ENCODE results near the gene TNFSF13. TPM values are rescaled to one million over a fixed set of nuclear protein-coding genes. Genes with fewer than 3 reads are reported as not detected.
A peak's percentile ranks its signal among the peaks of the same experiment; 100 is the strongest.

Gene TNFSF13
- total RNA-seq, 1 donor from 2014 or later, result 1.7 TPM

DNA sequence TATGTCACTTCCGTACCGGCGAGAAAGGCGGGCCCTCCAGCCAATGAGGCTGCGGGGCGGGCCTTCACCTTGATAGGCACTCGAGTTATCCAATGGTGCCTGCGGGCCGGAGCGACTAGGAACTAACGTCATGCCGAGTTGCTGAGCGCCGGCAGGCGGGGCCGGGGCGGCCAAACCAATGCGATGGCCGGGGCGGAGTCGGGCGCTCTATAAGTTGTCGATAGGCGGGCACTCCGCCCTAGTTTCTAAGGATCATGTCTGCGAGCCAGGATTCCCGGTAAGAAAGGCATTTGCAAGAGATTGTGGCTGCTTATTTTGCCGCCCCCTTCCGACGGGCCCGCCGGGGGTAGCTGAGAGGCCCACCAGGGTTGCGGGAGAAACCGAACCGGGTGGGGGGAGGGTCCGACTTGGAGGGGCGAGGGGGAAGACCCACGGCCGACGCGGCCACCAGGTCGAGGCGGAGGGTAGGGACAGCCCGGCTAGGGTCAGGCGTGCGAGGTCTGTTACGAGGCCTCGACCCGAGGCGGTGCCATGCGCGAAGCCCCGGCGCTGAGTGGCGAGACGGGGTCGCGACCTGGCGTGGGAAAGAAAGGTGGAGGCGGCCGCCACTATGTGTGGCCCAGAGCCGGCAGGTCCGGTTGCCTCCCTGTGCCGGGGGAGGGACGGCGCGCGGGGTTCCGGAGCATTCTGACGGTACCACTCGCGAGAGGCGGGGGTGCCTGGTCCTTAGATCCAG, 14.2 kb downstream of the TNFSF13 start:
- DNase-seq (ENCODE audit: low spot score), result peak; percentile 100
- H3K27ac Mint-ChIP-seq (ENCODE audit: unreplicated experiment), result peak overlapping the region; percentile 98
- no peaks in the 10 kb centered on the region for H3K27me3 Mint-ChIP-seq (ENCODE audit: low read depth)
- peaks cover 45% of the 10 kb centered on the region for H3K4me1 Mint-ChIP-seq (ENCODE audit: low read depth)
- H3K36me3 Mint-ChIP-seq (ENCODE audit: low read depth), result peaks cover 46% of the 10 kb centered on the region
- peak overlapping the region; percentile 94 for H3K4me3 Mint-ChIP-seq (ENCODE audit: unreplicated experiment)
- TF ChIP-seq, protein P1, sequence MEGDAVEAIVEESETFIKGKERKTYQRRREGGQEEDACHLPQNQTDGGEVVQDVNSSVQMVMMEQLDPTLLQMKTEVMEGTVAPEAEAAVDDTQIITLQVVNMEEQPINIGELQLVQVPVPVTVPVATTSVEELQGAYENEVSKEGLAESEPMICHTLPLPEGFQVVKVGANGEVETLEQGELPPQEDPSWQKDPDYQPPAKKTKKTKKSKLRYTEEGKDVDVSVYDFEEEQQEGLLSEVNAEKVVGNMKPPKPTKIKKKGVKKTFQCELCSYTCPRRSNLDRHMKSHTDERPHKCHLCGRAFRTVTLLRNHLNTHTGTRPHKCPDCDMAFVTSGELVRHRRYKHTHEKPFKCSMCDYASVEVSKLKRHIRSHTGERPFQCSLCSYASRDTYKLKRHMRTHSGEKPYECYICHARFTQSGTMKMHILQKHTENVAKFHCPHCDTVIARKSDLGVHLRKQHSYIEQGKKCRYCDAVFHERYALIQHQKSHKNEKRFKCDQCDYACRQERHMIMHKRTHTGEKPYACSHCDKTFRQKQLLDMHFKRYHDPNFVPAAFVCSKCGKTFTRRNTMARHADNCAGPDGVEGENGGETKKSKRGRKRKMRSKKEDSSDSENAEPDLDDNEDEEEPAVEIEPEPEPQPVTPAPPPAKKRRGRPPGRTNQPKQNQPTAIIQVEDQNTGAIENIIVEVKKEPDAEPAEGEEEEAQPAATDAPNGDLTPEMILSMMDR (IDR thresholded peaks at IDR 0.05), result no peak
- no peaks in the 10 kb centered on the region for H3K9me3 Mint-ChIP-seq (ENCODE audit: low read depth)

- DNase-seq (ENCODE audit: low spot score), result no peak
- Mint-ChIP-seq H3K36me3 (ENCODE audit: low read depth) (peaks cover 51% of the 10 kb centered on the region), H3K27me3 (ENCODE audit: low read depth) (no peaks in the 10 kb centered on the region)
Measured at GRCh38 chr17:7573324-7574080, 15.0 kb downstream of the TNFSF13 start.

DNA sequence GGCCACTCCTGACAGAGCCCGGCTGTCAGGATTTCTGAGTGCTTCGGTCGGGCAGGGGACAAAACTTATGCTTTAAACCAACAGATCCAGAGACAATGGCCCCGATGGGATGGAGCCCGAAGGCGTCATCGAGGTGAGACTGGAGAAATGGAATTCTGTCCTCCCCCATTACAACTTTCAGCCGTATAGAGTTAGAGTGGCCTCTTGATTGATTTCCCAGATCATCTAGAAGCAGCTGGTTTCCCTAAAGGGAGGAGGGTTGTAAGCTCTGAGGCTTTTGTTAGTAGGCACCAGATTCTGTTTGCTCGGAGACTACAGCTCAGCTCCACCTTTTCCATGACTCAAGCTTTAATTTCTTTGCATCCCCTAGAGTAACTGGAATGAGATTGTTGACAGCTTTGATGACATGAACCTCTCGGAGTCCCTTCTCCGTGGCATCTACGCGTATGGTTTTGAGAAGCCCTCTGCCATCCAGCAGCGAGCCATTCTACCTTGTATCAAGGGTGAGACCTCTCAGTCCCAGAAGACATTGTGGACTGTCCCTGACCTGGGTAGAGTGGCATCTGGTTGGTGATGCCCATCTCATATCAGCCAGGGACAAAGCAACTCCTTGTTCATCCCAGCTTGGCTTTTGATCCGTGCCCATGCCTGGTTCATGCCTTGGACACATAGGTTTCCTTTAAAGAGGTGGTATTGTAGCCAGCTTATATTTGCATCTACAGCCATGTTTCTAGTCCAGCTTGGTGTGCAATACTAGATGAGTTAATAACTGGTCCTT, 15.8 kb downstream of the TNFSF13 start:
- Mint-ChIP-seq H3K9me3 (ENCODE audit: low read depth) (no peaks in the 10 kb centered on the region), H3K36me3 (ENCODE audit: low read depth) (peaks cover 56% of the 10 kb centered on the region), H3K4me3 (ENCODE audit: unreplicated experiment) (peak overlapping the region; percentile 94), H3K4me1 (ENCODE audit: low read depth) (peaks cover 57% of the 10 kb centered on the region), H3K27ac (ENCODE audit: unreplicated experiment) (peak overlapping the region; percentile 82), H3K27me3 (ENCODE audit: low read depth) (no peaks in the 10 kb centered on the region)
- DNase-seq (ENCODE audit: low spot score), result no peak
- TF ChIP-seq, protein P1 (IDR thresholded peaks at IDR 0.05), result no peak

More at GRCh38 chr17:7573324-7574080, 15.0 kb downstream of the TNFSF13 start:
- peak overlapping the region; percentile 94 for H3K4me3 Mint-ChIP-seq (ENCODE audit: unreplicated experiment)
- TF ChIP-seq, protein P1 (IDR thresholded peaks at IDR 0.05), result no peak
- peak overlapping the region; percentile 98 for H3K27ac Mint-ChIP-seq (ENCODE audit: unreplicated experiment)
- H3K4me1 Mint-ChIP-seq (ENCODE audit: low read depth), result peaks cover 51% of the 10 kb centered on the region
- H3K9me3 Mint-ChIP-seq (ENCODE audit: low read depth), result no peaks in the 10 kb centered on the region

GRCh38 chr17:7575481-7575883, 16.9 kb downstream of the TNFSF13 start:
- Mint-ChIP-seq H3K4me3 (ENCODE audit: unreplicated experiment) (peak overlapping the region; percentile 94), H3K27ac (ENCODE audit: unreplicated experiment) (peak overlapping the region; percentile 45), H3K9me3 (ENCODE audit: low read depth) (no peaks in the 10 kb centered on the region), H3K36me3 (ENCODE audit: low read depth) (peaks cover 51% of the 10 kb centered on the region), H3K4me1 (ENCODE audit: low read depth) (peaks cover 64% of the 10 kb centered on the region), H3K27me3 (ENCODE audit: low read depth) (no peaks in the 10 kb centered on the region)
- TF ChIP-seq, protein P1 (IDR thresholded peaks at IDR 0.05), result no peak
- no peak for DNase-seq (ENCODE audit: low spot score)

DNA sequence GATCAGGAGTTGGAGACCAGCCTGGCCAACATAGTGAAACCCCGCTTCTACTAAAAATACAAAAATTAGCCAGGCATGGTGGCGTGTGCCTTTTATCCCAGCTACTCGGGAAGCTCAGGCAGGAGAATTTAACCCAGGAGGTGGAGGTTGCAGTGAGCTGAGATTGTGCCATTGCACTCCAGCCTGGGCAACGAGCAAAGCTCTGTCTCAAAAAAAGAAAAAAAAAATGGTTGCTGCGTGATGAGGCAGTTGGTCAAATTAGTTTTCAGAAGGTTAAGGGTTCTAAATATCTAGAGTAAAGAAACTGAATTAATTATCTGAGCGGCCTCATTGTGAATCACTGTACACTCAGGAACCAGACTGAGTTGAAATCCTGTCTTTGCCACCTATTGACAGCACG, 17.4 kb downstream of the TNFSF13 start:
- H3K36me3 Mint-ChIP-seq (ENCODE audit: low read depth), result peaks cover 47% of the 10 kb centered on the region
- peaks cover 69% of the 10 kb centered on the region for H3K4me1 Mint-ChIP-seq (ENCODE audit: low read depth)
- peak overlapping the region; percentile 22 for H3K27ac Mint-ChIP-seq (ENCODE audit: unreplicated experiment)
- peak overlapping the region; percentile 35 for H3K4me3 Mint-ChIP-seq (ENCODE audit: unreplicated experiment)
- TF ChIP-seq, protein P1 (IDR thresholded peaks at IDR 0.05), result no peak
- no peak for DNase-seq (ENCODE audit: low spot score)
- H3K9me3 Mint-ChIP-seq (ENCODE audit: low read depth), result no peaks in the 10 kb centered on the region
- no peaks in the 10 kb centered on the region for H3K27me3 Mint-ChIP-seq (ENCODE audit: low read depth)

Data from chondrocyte (in vitro differentiated cells).